SW480 (cell line): ENCODE data around the gene CEACAM8.
"Not testable (repeated sequence)": the region's sequence is repeated elsewhere in the genome, so short reads cannot be mapped to it uniquely, and the experiment has no call there.

Experiments
- DNase-seq: peaks from one replicate; pipeline ENCODE4 v3.0.0-alpha.2; 2016; ENCODE audit warnings: low spot score

CEACAM8 gene

DNA sequence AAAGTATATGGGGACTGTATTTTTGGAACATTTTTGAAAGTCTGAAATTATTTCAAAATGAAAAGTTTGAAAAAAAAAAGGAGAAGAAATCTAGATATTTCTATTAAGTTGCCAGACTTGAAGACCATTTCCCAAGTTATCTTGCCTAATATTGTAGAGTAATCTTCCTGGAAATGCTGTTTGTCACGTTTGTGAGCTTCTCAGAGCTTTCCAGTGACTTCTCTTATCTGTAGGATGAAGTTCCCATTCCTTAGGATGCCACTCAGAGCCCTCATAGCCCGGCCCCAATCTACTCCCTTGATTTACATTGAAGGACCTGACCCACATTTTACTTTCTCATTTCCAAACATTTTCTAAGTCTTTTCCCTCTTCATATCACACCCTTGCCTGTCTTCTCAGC is 23.6 kb downstream of the CEACAM8 start:
- DNase-seq: no peak

DNA sequence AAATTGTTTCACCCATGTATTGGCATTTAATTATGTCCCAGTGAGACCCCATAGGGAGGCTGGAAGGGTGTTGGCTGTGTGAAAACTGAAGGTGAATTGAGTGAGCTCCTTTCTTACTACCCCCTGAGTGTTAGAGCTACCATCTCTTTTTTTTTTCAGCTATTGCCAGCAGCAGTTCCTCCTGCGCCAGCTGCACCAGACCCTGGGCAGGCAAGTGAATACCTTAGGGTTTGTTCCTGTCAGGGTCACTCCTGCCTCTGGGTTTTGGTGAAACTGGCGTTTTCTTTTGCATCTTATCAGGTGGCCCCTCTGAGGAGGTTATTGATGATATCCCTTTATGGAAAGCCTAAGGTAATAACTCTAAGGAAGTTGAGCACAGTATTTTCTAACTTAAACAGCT is 25.5 kb downstream of the CEACAM8 start:
- no peak for DNase-seq

DNA sequence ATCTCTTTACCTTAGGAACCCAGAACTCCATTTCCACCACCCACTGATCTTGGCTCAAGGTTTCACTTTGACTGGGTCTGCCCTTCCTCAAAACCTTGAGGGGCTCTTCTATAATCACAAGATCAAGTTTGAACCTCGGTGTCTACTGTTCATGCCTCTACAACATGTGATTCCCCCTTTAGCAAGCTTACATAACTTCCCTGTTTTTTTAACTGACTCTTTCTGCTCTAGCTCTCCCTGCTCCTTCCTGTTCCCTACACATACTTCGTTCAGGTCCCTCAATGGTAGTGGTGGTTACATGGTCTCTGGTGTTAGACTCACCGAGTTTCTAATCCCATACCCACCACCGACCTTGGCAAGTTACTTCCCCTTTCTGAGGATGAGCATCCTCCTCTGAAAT is 26.7 kb downstream of the CEACAM8 start:
- no peak for DNase-seq

DNA sequence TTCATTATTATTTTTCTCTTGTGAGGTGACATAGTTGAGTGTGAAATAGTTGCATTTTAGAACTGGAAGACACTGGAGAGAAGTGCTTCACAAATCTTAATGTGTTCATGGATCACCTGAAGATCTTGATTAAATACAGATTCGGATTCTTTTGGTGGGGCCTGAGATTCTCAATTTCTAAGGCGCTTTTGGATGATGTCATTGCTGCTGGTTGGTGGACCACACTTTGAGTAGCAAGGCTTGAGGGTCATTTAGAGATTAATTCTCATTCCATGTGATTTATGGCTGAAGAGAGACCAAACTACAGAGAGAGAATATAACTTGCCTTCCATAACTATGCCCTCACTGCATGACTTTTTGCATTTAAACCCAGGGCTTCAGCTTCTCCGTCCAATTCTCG is 27.2 kb downstream of the CEACAM8 start:
- no peak for DNase-seq

DNA sequence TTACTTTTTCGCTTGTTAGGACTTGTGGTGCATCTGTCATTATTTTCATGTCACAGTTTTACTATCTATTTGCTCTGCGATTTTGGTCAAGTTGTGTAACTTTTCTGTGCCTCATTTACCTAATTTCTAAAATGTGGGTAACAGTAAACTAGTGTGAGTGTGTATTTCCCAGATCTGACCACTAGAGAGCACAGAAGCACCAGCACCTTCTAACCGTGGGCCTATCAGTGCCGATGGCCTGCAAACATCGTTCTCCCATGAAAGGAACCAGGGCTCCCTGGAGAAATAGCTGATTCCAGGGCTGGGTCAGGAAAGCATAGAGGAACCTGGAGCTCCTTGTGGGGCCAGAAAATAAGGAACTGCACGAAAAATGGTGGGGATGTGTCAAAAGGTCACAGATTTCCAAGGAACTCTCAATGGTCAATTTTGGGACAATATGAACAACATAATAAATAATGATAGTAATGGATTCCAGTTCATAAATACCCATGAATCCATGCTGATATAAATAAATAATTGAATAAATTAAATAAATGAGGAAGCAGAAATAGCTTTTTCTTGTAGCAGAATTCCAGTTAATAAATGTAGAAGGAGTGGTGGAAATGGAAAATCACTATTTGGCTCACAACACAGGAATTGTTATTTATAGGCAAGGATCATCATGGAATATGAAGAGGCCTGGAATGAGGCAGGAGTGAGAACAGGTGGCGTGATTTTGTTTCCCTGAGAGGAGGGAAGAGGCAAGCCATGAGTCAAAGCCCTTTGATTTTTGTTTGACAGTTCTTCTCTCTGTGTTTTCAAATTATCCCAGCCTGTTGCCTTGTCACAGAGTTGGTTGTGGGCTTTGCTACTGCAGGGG is 31.1 kb downstream of the CEACAM8 start:
- DNase-seq: peak; percentile 76

DNA sequence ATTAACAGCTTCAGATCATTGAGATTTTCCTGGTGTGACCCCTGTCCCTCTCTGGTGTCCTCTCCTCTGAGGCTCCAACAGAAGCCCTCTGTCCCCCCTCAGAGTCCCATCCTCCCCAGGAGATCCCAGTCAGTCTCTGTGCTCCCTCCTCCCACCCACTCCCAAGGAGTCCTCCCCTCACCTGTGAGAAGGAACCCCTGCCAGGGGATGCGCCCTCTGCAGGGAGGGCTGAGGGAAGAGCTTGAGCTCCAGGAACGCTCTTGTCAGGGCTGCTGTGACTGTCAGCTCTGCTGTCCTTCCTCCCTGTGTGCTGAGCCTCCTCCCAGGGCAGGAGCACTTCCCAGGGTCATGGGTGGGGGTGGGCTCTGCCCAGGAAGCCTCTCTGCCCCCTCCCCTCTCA is 33.2 kb downstream of the CEACAM8 start:
- no peak for DNase-seq

DNA sequence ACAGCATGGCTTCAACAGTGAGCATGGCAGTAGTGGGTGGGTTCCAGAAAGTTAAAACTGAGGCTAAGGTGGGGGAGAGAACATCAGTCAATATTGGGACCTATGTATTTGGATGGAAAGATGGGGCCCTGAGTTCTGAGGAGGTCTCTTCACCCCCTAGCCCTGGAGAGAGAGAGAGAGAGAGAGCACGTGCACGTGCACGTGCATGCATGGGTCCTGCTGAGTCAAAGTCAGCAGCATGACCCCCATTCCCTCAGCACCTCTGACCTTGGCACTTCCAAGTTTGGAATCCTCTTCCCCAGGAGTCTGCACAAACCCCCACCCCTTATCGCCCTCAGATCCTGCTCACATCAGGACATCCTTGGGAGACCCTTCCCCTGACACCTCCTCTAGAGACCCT is 34.0 kb downstream of the CEACAM8 start:
- DNase-seq: no peak

DNA sequence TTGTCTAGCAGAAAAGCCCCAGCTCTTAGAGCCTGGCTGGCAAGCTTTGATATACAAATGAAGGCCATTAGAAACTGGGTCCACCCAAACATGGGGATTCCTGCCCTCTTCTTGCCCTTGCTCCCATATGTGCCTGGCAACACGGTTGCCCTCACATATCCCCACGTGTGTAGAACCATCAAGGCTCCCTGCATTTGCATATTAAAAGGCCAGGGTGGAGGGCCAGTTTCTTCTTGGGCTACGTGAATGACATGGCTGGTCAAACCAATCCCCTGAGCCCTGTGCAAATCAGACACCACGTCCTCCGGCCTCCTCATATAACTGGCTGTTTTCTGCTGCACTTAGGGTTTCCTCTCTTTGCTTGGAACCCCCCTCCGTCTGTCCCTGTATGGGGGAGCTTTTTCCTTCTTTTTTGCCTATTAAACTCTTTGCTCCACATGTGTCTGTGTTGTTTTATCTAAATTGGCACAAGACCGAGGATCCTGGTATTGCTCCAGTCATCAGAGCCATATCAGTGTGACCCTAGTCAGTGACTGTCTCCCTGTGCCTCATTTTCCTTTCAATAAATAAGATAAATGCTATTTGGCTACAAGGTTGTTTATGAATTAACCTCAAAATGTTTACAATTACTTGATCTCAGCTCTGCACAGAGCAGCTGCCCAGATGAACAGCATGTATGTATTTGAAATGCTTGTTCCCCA is 36.1 kb downstream of the CEACAM8 start:
- no peak for DNase-seq

DNA sequence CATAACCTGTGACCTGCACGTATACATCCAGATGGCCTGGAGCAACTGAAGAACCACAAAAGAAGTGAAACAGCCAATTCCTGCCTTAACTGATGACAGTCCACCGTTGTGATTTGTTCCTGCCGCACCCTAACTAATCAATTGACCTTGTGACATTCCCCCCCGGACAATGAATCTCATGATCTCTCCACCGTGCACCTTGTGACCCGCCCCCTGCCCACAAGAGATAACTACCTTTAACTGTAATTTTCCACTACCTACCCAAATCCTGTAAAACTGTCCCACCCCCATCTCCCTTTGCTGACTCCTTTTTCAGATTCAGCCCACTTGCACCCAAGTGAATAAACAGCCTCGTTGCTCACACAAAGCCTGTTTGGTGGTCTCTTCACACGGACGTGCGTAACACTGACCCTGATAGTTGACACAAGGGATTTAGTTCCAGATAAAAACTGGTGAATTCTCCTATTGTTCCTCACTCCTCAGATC is 37.3 kb downstream of the CEACAM8 start:
- not testable (repeated sequence) for DNase-seq

DNA sequence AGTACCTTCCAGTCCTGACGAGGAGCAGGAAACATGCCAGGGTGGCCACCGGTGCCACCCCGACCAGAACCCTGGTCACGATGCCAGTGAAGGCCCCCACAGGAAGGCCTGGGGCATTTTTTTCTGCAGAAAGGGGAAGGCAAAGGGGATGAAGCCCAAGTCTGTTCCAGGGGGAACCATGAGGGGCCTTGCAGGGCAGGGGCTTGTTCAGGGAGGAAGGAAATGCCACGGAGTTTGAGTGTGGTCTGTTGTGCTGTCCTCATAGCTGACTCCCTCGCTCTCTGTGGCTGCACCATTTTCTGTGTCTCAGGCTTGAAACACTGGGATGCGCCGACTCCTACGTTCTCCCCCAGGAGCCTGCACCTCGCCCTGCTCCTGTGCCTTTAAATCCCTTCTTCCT is 38.9 kb downstream of the CEACAM8 start:
- DNase-seq: no peak

DNA sequence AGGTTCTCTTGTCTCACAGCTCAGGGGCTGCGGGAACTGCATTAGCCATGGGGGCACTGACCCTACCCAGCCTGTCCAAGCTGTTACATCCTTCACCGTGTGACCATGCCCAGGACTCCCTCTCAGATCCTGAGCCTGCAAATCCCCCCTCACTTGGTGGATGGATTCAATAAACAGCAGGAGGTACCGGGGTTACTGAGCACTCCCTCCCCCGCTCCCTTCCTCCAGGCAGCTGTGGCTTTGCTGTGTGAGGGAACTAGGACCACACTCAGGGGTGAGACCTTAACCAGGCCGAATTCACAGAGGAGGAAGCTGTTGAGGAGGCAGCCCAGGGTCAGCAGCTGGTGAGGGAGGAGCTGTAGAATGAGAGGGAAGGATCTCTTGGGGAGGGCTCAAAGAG is 39.4 kb downstream of the CEACAM8 start:
- no peak for DNase-seq

DNA sequence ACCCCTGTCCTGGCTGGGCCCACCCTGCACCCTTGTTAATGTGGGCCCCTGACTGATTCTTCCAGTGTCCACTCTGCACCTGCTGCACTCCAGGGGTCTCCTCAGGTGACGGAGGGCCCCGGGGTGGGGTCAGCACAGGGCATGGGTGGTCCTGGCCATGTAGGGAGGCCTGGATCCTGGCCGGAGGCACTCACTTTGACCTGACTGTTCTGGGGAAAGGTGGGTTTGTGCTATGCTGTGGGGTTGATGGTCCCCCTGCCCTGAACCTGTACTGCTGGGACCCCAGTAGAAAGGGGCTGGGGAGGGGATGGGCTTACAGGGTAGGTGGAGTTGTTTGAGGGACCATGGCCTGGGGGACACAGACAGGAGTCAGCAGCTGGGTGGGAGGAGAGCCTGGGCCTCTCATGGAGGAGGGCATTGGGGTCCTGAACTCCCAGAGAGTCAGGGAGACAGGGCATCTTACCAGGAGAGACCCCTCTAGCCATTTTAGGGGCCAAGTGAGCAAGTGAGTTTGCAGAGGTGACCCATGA is 40.6 kb downstream of the CEACAM8 start:
- no peak for DNase-seq

DNA sequence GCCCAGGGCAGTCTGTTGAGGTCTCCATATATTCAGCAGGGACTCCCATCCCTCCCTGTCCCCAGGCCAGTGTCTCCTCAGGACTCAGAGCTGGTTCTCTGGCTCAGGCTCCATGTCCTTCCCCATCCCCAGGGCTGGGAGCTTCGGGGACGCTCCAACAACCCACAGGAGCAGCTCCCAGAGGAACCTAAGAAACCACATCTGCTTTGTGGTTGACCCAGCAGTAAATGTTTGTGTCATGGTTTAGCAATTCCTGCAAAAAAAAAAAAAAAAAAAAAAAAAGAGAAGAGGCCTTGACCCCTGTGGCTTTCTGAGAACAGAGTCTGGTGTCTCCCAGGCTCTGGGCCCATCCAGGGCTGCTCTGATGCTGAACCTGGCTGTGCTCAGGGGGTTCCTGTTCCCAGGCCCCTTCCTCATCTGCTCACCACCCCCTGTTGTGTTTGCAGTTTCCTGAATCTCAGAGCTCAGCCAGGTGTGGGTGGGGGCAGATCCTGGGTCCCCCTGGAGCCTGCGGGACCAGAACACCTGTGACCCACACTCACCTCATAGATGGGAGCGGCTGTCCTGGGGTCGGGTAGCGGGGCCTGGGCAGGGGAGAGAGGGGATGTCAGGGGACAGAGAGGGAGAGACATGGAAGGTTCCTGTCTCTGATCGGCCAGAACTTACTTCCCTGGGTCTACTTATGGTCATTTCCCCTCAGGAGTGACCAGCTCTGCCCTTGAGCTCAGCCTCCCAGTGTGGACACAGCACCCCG is 41.3 kb downstream of the CEACAM8 start:
- DNase-seq: peak; percentile 69

DNA sequence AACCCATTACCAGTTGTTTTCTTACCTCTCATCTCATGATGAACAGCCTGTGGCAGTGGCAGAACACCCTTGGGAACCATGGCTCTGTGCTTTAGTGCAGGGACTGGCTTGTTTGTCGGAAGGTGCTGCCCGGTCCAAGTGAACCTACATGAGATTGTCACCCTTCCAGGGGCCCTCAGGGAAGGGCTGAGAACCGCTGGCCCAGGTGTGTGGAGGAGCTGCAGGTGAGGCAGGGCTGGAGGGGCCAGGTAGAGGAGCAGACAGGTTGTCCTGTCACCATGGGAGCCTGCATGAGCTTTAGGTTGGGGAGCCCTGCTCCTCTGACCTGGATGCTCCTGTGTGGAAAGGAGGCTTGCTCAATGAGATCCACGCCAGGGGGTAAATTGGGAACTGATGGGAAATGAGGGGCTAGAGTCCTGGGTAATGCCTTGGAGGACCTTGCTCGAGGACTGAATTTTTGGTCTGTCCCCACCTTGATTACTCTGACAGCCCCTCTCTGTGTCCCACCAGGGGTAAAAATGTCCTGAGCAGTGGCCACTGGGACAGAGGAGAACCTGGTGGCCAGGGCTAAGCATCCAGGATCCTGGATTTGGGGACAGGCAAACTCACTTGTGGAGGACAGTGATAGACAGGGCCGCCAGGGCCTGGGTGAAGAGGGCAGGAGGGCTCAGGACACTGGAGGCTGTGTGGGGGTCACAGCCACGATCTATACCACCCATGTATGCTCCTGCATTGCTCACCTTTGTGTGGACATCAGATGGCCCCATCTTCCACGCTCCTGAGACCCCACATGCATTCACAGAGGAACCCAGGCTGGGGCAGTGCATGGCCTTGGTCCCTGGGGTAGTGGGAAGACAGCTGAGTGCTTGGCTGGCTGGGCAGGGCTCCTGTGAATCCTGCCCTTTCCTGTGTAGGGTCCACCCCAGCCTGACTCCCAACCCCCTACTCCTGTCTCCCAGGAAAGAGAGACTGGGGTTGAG is 42.3 kb downstream of the CEACAM8 start:
- DNase-seq: no peak

DNA sequence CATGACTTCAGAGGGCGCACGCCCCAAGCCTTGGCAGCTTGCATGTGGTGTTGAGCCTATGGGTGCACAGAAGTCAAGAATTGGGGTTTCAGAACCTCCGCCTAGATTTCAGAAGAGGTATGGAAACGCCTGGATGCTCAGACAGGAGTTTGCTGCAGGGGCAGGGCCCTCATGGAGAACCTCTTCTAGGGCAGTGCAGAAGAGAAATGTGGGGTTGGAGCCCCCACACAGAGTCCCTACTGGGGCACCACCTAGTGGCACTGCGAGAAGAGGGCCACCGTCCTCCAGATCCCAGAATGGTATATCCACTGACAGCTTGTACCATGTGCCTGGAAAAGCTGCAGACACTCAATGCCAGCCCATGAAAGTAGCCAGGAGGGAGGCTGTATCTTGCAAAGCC is 44.2 kb downstream of the CEACAM8 start:
- DNase-seq: not testable (repeated sequence)

DNA sequence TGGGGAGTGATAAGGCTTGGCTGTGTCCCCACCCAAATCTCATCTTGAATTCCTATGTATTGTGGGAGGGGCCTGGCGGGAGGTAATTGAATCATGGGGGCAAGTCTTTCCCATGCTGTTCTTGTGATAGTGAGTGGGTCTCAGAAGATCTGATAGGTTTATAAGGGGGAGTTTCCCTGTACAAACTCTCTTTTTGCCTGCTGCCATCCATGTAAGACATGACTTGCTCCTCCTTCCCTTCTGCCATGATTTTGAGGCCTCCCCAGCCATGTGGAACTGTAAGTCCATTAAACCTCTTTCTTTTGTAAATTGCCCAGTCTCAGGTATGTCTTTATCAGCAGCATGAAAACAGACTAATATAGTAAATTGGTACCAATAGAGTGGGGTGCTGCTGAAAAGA is 45.7 kb downstream of the CEACAM8 start:
- not testable (repeated sequence) for DNase-seq

DNA sequence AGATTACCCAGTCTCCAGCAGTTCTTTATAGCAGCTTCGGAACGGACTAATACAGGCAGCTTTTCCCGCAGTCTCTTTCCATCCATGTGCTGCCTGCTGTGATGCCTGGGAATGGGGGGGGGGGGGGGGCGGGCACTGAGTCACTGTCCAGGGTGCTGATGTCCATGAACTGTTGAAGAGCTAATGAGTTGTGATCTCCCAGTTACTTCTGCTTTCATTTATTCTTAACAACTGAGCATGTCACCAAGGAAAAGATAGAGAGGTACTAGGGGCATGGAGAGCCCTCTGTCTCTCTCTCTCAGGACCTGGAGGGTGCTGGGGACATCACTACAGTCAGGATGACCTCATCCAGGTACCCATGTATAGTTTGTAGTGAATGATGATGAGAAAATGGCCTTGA is 46.2 kb downstream of the CEACAM8 start:
- DNase-seq: no peak

DNA sequence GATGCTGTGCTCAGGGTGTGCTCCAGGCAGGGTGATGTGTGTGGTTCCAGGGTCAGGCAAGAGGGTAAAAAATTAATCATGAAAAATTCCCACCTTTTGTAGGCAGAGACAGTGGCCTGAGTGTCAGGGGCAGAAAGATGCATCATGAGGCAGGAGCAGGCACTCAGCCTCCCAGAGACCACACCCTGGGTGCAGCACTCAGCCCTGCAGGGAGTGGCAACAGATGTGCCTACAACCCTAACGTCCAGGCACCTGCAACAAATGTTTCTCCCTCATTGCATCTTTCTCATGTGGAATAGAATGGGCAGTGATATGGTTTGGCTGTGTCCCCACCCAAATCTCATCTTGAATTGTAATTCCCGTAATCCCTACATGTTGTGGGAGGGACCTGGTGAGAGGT is 46.8 kb downstream of the CEACAM8 start:
- no peak for DNase-seq

DNA sequence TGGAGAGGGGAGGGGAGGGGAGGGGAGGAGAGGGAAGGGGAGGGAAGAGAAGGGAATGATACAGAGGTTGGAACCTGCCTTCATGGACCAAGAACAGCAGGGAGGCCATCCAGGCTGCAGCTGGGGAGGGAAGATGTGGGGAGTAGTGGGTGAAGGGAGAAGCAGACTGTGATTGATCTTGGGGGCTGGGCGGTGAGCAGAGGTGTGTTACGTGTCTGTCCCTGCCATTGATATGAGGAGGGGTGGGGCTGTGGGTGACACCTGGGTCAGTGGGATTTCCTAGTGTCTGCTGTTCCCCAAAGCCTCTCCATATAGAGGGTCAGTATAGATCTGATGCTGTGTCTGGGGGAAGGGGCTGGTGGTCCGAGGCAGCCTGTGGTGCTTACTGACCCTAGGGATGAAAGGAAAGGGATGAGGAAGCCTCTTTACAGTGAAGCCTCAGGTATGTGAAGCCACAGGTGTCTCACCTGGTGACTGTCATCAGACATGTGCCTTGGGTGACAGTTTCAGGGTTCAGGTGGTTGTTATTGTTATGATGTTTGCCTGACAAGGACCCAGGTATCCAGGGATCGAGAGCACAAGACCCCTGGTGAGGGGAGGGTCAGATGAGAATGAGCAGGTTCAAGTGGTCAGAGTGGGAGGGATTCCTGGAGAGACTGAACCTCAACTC is 47.8 kb downstream of the CEACAM8 start:
- no peak for DNase-seq

DNA sequence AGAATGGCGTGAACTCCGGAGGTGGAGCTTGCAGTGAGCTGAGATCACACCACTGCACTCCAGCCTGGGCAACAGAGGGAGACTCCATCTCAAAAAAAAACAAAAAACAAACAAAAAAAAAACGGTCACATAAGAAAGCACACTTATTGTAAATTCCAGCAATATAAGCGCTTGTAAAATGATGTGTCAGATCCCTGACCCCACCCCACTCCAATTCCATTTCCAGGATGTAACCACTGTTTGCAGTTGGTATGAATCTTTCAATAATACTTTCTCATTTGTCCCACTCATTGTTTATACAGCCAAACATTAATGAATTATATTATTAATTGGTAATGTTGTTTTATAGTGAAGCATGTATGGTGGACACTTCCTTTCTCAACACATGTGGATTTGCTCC is 50.6 kb downstream of the CEACAM8 start:
- no peak for DNase-seq

DNA sequence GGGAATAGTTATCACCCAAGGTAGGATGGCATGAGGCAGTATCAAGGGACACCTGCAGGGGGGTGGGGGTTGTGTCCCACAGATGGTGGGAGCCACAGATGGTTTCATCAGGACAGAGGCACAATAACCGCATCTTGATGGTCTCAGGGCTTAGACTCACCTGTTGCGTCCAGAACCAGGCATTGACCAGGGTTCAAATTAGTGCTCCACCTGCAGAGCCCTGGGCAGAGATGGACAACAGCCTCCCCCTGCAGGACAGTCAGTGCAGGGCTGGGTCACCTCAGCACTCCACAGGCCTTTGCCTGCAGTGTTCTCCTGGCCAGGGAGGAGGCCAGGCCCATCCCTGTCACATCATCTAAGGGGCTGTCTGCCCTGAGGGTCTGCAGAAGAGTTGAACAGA is 51.9 kb downstream of the CEACAM8 start:
- DNase-seq: no peak
